HG02763 (cell line): Measurements from ENCODE around the gene MRPL40.
"Not testable (repeated sequence)": the region's sequence is repeated elsewhere in the genome, so short reads cannot be mapped to it uniquely, and the experiment has no call there.

Source experiments
- ATAC-seq: cut with Tn5 transposase; IDR thresholded peaks from one replicate; pipeline ENCODE4 v1.9.1; 2021; ENCODE audit warnings: mild to moderate bottlenecking, moderate library complexity; ENCODE audit not compliant: unreplicated experiment

The MRPL40 gene

DNA sequence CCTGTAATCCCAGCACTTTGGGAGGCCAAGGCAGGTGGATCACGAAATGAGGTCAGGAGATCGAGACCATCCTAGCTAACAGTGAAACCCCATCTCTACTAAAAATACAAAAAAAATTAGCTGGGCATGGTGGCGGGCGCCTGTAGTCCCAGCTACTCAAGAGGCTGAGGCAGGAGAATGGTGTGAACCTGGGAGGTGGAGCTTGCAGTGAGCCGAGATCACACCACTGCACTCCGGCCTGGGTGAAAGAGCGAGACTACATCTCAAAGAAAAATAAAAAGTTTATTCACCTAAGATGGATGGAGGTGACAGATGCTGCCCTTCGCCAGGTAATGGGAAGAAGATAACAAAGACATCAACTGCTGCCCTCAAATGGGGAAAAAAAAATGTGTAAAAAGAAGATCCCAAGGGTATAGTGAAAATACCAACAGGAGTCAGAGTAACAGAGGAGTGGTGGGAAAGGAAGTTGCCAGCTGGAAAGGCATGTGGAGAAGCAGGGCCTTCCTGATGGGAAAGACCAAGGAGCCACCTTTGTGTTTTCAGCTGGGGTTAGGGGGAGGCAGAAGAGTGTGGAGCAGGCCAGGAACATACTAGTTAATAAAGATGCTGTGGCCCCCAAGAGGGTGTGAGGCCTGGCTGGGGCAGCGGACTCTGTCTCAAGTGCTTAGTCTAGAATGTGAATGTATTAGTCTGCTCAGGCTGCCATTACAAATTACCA lies 4.3 kb downstream of the MRPL40 start:
- not testable (repeated sequence) for ATAC-seq

DNA sequence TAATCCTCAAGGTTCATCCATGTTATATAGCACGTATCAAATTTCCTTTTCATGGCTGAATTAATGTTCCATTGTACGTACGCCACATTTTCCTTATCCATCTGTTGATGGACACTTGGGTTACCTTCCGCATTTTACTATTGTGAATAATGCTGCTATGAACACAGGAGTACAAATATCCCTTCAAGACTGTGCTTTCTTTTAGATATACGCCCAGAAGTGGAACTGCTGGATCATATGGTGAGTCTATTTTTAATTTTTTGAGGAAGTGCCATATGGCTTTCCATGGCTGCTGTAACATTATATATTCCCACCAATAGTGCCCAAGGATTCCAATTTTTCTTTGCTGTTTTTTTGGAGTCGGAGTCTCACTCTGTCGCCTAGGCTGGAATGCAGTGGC lies 6.0 kb downstream of the MRPL40 start:
- no peak for ATAC-seq

DNA sequence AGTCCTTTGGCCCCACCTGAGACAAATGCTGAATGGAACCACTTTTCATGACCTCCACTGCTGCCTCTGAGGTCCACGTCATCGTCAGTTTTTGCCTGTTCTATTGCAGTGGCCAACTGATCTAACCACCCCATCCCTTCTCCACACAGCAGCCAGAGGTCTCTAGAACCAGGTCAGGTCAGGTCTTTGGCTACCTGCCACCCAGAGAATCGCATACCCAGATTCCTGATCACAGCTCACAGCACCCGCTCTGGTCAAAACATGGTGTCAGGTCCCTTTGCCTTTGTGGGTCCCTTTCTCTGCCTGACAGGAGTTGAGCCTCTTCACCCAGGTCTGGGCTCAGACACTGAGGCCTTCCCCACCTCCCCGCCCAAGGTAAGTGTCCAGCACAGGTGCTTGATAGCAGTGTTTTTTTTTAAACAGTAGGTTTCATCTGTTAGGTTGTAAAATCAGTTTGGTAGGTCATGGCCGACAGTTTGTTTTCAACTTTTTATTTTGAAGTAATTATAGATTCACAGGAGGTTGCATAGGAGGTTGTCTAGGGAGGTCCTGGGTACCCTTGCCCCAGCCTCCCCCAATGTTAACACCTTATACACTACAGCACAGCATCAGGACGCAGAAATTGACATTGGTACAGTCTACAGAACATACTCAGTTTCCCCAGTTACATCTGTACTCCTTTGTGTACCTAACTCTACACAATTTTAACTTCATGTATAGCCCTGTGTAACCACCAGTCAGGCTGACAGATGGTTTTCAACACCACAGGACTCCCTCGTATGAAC lies 8.3 kb downstream of the MRPL40 start:
- no peak for ATAC-seq

DNA sequence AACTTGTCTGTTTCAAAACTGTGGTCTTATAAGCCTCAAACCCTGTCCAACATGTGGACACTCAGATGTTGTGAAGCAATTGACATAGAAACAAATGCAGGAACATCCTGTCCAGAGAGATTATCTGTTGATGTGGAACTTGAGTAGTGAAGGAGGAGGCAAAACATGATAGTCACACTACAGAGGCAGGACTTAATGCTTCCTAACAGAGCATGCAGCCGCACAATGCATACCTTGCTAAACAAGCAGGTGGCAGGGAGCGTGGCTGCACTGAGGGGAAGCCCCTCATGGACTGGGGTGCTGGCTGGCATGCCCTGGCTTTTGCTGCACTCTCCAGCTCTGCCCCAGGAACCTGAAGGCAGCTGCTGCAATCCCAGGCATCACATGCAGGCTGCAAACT lies 9.8 kb downstream of the MRPL40 start:
- no peak for ATAC-seq

DNA sequence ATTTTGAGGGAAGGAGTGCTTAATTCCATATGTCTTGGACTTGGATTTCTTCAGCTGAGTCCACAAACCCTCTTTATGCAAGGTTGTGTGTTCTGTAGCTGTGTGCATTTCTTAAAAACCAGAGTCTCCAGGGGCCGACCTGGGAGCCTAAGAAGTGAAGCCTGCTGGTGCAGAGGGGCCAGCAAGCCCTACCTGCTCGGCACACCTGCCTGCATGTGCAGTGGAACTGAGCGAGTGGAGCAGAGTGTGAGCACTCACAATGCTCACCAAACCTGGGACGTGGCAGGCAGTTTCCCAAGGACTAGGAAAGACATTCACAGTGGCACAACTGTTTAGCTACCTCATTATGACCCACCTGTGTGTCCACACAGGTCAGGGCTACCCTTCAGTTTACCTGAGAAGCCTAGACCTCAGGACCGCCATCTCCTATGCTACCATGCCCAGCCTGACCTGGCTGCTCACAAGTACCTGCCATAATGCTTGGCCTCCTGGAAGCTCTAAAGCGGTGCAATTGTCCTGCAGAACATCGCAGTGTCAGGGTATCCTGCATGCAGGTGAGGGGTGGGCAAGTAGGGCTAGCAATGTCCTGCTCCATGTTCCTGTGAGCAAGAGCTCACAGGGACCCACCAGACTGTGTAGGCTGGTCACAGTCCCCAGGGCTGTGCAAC lies 11.3 kb downstream of the MRPL40 start:
- no peak for ATAC-seq

DNA sequence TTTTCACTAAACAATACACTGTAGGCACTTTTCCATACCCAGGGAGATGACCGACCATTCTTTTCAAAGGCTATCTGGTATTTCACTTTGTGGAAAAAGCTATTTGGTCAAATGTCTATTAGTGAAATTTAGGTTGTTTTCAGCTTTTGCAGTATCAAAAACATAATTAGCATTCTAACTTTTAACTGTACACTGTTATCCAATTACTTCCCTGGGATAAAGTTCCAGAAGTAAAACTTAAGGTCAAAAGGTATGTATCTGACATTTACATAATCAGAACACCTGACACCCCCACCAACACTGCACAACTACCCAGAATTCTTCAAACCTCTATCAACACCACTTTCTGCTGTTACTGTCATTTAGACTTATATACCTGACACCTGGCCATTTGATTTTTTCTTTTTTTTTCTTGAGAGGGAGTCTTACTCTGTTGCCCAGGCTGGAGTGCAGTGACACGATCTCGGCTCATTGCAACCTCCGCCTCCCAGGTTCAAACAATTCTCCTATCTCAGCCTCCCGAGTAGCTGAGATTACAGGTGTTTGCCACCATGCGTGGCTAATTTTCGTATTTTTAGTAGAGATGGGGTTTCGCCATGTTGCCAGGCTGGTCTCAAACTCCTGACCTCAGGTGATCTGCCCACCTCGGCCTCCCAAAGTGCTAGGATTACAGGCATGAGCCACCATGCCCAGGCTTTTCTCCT lies 13.1 kb downstream of the MRPL40 start:
- not testable (repeated sequence) for ATAC-seq

DNA sequence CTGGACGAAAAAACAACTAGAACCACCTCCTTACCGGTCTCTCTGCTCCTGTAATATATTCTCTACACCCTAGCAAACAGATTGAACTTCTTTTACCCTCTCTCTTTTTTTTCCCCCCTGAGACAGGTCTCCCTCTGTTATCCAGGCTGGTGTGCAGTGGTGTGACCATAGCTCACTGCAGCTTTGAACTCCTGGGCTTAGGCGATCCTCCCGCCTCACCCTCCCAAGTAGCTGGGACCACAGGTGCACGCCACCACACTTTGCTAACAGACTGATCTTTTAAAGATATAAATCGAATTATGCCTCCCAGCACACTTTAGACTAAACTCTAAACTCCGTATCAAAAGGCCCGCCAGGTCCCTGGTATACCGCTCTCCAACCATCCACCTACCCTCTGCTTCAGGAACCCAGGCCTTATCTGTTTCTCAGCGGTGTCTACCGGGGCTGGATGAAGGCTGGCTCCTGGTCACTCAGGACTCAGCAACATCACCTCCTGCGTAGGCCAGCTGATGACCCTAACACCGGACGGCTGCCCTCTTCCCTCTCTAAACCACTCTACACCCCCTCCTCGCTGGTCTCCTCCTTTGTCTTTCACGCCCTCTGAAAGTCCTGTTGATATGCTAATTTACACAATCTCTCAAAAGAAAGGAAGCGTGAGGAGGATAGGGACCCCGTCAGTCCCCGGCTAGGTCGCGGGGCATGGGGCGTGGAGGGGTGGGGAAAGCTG lies 14.4 kb downstream of the MRPL40 start:
- ATAC-seq, result no peak

DNA sequence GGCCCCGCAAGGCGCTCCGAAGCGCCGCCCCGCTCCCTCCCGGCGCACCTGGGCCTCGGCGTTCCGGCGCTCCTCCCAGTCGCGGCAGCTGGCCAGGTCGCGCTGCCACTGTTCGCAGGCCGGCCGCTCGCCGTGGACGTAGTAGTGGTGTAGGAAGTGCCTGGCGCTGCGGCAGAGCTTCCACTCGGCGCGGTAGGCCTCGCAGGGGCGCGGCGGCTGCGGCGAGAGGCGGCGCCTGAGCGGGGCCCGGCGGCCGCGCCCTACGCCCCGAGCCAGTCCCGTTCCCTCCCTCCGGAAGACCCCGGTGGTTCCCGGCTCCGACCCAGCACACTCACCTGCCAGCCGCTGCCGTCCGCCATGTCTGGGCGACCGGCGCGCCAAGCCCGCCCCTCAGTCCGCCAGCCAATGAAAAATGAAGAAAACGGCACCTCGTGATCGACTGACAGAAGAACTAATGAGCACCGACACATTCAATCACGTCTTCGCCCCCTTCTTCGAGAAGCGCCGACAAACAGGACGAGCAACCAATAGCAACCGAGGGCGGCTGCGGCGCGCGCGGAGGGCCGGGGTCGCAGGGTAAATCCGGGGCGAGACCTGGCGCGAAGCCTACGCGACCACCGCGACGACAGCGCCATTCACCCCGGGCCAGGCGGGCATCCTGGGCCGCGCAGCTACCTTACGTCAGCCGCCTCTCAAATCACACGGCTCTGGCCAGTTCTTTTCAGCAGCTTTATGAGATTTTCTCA lies 15.2 kb downstream of the MRPL40 start, which contains the start of gene C22orf39:
Gene C22orf39 (minus strand): TSS at position 382 of the 746 bp plus-strand sequence. CDS start 23 bp downstream, at position 359.
- peak; percentile 84 for ATAC-seq

DNA sequence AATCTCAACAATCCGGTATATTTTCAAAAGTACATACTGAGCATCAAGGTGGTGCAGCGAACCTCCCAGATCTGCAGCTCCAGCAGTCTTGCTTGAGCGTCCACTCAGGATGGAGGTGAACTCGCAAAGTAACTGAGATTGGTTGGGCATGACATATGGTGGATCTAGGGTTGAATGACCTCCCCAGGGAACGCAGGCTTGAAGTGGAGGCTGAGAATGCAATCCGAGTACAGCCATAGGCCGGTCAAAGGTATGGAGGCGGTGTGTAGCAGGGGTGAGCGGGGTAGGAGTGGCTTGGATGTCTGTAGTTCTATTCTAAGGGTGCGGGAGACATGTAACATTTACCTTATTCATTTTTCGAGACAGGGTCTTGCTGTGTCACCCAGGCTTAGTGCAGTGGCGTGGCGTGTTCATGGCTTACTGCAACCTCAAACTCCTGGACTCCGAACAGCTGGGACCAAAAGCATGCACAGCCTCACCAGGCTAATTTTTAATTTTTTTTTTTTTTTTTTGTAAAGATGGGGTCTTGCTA lies 15.8 kb downstream of the MRPL40 start:
- ATAC-seq, result peak; percentile 19

DNA sequence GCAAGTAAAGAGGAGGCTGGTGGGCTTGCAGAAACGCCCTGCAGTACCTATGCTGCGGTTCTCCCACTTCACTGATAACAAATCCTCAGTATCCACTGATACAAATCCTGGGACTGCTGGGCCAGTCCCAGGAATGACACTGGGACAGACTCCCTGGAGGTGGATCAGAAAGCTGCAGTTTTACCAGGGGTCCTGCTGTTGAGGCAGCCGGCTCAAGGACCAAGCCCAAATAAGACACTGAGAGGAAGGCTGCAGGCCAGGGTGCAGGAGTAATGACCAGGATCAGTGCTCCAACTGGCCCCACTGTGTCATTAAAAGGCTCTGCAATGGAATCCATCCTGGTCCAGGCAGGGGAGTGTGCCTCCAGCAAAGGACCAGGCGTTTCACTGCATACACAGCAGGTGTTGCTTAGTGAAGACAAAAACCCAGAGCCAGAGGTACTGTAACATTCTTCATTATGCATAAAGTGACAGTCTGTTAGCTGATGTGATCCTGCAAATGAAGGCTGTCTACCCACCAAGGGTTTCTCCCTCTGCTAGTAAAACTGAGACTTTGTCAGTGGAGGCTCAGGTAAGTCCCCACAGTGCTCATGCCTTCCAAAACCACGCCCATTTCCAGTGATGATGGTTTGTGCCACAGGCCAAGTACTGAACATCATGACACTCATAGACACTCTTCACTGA lies 16.5 kb downstream of the MRPL40 start:
- ATAC-seq, result no peak

DNA sequence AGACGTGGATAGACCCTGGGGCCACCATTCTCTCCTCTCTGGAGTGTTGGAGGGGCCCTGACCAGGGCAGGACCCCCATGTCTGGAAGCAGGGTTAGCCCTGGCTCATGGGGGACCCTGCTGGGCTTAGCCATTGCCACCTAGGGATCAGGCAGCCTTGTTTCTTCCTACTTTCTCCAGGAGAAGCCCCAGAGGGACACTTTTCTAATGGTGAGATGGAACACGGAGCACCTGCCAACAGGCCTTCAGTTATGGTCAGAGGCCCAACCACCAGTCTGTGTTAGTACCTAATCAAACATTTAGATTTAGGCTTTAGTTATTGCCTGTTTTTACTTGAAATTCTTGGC lies 17.1 kb downstream of the MRPL40 start:
- ATAC-seq, result no peak

DNA sequence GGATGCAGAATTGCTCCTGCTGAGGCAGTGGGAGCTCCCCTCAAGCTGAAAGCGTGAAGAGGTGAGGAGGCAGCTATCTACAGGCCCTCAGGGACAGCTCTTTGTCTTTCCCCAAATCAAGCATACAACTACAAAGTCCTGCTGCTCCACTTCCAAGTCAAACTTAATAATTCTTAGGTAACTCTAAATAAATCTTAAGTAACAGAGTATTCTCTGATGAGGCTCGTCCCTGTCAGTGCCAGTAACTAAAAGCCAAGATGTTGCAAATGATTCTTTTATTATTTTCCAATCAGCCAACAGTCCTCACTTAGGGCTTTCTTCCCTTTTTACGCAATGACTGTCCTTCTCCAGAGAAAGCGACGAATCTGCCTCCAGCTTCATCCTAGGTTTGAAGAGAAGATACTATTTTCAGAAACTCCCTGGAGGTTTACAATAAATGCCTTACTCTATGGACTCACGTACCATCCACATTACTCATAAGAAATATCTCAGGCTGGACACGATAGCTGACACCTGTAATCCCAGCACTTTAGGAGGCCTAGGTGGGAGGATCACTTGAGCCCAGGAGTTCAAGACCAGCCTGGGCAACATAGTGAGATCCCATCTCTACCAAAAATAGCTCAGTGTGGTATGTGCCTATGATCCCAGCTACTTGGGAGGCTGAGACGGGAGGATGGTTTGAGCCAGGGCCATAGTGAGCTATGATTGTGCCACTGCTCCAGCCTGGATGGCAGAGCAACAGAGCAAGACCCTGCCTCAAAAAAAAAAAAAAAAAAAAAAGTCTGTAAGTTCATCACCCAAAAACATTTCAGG lies 18.2 kb downstream of the MRPL40 start:
- ATAC-seq, result no peak

DNA sequence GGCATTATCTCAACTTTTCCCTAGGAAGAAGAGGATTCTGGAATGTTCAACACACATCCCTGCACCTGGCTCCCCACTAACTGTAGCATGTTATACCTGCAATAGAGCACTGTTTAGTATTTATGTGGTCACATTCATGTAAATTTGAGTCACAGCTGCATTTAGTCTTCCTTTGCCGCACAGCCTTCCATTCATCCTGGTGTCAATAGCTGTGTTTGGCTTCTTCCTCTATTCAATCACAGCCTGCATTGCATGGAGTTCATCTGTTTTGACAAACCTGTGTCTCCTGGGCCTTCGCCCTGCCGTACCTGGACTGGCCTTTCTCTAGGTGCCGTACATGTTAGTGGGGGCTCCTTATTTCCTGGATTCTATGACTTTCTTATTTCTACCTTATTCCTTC lies 19.2 kb downstream of the MRPL40 start:
- no peak for ATAC-seq

DNA sequence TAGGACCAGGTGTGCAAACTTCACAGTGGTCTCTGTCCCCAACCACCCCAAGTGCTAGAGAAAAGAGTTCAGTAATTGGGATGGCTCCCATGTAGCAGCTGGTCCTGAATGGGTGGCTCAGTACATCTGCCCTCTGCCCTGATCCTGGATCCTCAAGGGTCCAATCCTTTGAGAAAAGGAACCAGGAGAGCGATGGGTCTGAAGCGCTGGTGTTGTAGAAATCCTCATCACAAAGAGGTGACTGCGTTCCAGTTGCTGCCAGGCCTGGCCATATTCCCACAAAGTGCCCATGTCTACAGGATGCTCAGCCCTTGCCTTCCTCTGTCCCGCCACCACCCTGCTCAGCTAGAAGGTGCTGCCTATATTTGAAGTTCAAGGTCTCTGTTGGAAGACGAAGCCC lies 21.4 kb downstream of the MRPL40 start:
- ATAC-seq, result no peak

DNA sequence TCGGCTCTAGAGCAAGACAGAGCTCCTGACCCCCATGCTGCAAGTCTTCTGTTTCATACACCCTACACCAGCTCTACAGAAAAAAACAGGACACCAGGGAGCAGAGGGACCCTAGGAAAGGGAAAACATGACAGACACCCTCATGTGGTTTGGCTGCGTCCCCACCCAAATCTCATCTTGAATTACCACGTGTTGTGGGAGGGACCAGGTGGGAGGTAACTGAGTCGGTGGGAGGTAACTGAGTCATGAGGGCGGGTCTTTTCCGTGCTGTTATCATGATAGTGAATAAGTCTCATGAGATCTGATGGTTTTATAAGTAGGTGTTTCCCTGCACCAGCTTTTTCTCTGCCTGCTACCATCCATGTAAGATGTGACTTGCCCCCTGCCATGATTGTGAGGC lies 21.8 kb downstream of the MRPL40 start:
- ATAC-seq, result no peak

DNA sequence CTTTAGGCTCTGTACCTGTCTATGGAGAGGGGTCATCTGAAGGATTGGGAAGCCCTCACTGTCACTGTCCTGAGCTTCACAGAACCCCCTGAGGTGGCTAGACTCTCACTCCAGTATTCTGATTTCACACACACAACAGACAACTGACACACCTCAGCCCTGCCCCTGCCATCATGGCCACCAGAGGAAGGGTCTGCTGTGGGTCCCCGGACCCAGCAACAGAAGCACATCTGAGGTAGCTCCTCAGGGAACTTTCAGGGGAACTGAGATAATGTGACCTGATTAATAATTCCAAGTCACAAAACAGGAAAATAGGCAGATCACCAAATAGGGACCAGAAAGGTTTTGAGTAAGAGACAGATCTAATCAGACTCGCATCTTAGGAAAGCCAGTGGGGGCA lies 22.7 kb downstream of the MRPL40 start:
- ATAC-seq, result no peak

DNA sequence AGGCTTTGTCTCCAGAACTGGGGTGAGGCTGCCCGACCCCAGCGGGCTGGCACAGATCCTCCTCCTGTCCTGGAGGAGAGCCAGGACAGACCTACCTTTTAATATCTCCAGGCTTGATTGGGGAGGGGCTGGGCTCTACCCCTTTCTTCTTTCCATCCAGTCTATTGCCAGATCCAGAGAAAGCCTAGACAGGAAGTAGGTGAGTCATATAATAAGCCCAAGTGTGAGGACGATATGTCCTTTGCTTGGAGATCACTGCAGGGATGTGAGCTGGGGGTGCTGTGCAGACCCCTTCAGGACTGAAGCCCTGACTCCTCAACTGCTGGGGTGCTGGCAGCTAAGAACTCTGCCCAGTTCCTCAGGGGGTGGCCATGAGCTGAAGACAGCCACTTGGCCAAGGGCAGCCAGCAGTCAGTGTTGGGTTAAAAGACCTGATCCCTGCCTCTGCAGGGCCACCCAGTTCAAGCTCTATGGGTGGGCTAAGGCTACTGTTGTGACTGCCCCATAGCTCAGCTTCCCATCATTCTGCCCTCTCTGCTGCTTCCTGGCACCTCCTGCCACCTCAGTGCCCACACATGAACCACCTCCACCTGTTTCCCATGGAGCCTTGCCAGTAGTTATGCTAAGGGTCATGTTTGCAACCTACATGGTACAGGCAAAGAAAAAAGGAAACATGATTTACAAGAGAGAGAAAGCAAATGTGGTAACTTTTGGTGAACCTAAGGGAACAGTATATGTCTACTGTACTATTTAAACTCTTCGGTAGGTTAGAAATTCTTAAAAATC lies 23.4 kb downstream of the MRPL40 start:
- no peak for ATAC-seq
